Mucosa of descending colon (tissue), 3 donors: ENCODE measurements around the gene CIPC. TPM values are rescaled to one million over a fixed set of nuclear protein-coding genes. Genes with fewer than 3 reads are reported as not detected.

Experiments used
- ATAC-seq: fragments of 200-7000 bp; cut with Tn5 transposase; one replicate; pipeline ENCODE4 v1.9.1; 2020; ENCODE audit warnings: mild to moderate bottlenecking, moderate library complexity
- DNase-seq, 3 donors: peaks; one replicate each; pipeline ENCODE4 v3.0.0-alpha.2; 2020
- H3K36me3 ChIP-seq: fragments of 200-600 bp; one replicate; pipeline ENCODE4 v1.8.0; 2021; ENCODE audit warnings: low read depth, mild to moderate bottlenecking
- H3K4me1 ChIP-seq: fragments of 200-600 bp; one replicate; pipeline ENCODE4 v1.8.0; 2021; ENCODE audit warnings: low read depth, mild to moderate bottlenecking
- H3K4me3 ChIP-seq: fragments of 200-600 bp; one replicate; pipeline ENCODE4 v1.8.0; 2021; ENCODE audit warnings: mild to moderate bottlenecking
- H3K9me3 ChIP-seq: fragments of 200-600 bp; one replicate; pipeline ENCODE4 v1.8.0; 2021; ENCODE audit warnings: mild to moderate bottlenecking
- CTCF ChIP-seq: fragments of 200-600 bp; IDR thresholded peaks from one replicate; pipeline ENCODE4 v1.8.0; 2022; ENCODE audit warnings: antibody characterized with exemption, mild to moderate bottlenecking
- intact Hi-C, 2 donors: fragments of 100-400 bp; cut with DNase I in 1 of 2; cut with micrococcal nuclease in 1 of 2; formaldehyde crosslinking; loops; one replicate each; pipeline versions ENCODE4 v1.11.0 to v1.11.1; 2022; cut with DNase I, micrococcal nuclease
- total RNA-seq, 3 donors: library from RNA; stranded (reverse); fragmentation: NEBNext Ultra II Directional in 2 of 3; extraction: Animal tissue kit (Norgen Biotek cat#: 25700) in 2 of 3; gene quantifications; one replicate each; pipeline versions ENCODE4 v1.2.1 to v1.2.4, GENCODE V29; 2021 to 2023
- donor health status: DM: no; HTN: no; CAD: no; lungs with moderate emphysema.
- donor health status: DM: no; HTN: no; CAD: no.
- donor health status: DM: no; HTN: yes; CAD: no.

CIPC gene
- total RNA-seq, 3 donors from 2014 or later, result 45.7 to 84.9 (median 61.0) TPM

GRCh38 chr14:77066578-77067172 lies 31.4 kb upstream of the CIPC start:
- TF ChIP-seq CTCF, result no peak
- ATAC-seq (no peak), DNase-seq (no peak)
- Histone ChIP-seq H3K36me3 (no peaks in the 10 kb centered on the region), H3K4me3 (no peak overlapping the region), H3K4me1 (no peaks in the 10 kb centered on the region), H3K9me3 (no peaks in the 10 kb centered on the region)
- intact Hi-C loops, result loop anchor here in 1 of 2 donors (5.0 kb wide), 2 partner anchors 154 to 194 kb away; no protein-coding TSS in a partner anchor

GRCh38 chr14:77067632-77068516 lies 30.2 kb upstream of the CIPC start:
- no peaks in the 10 kb centered on the region for H3K36me3 ChIP-seq
- no peaks in the 10 kb centered on the region for H3K4me1 ChIP-seq
- peak; percentile 74 for TF ChIP-seq CTCF
- DNase-seq (peak; percentile 63 to 82 (median 79)), ATAC-seq (peak; percentile 87)
- no peak overlapping the region for H3K4me3 ChIP-seq
- no peaks in the 10 kb centered on the region for H3K9me3 ChIP-seq
- intact Hi-C loops, result loop anchor here in 1 of 2 donors (5.0 kb wide), 2 partner anchors 156 to 196 kb away; no protein-coding TSS in a partner anchor

- Histone ChIP-seq H3K4me3 (no peak overlapping the region), H3K9me3 (no peaks in the 10 kb centered on the region), H3K36me3 (no peaks in the 10 kb centered on the region), H3K4me1 (no peaks in the 10 kb centered on the region)
- intact Hi-C loops, result loop anchor here in 1 of 2 donors (5.0 kb wide), 2 partner anchors 156 to 196 kb away; no protein-coding TSS in a partner anchor
- ATAC-seq (no peak), DNase-seq (no peak)
- TF ChIP-seq CTCF, result no peak
These were observed 29.4 kb upstream of the CIPC start for GRCh38 chr14:77068517-77069200.

- H3K4me3 ChIP-seq, result no peak overlapping the region
- TF ChIP-seq CTCF, result no peak
- DNase-seq, result no peak
- H3K36me3 ChIP-seq, result no peaks in the 10 kb centered on the region
- H3K9me3 ChIP-seq, result no peaks in the 10 kb centered on the region
- no peaks in the 10 kb centered on the region for H3K4me1 ChIP-seq
- intact Hi-C loops, result loop anchor here in 1 of 2 donors (5.0 kb wide), 2 partner anchors 157 to 197 kb away; no protein-coding TSS in a partner anchor
- no peak for ATAC-seq
These were observed 28.5 kb upstream of the CIPC start for GRCh38 chr14:77069551-77069950.

GRCh38 chr14:77071938-77072388 lies 26.1 kb upstream of the CIPC start:
- no peak for TF ChIP-seq CTCF
- Histone ChIP-seq H3K4me1 (no peaks in the 10 kb centered on the region), H3K9me3 (no peaks in the 10 kb centered on the region), H3K4me3 (no peak overlapping the region), H3K36me3 (no peaks in the 10 kb centered on the region)
- intact Hi-C loops, result no loop called here
- ATAC-seq (no peak), DNase-seq (no peak)
